Measurements from ENCODE around the gene TTC29.

GRCh38 chr4:146930673-146931072 lies 15.0 kb downstream of the TTC29 start:
- TF ChIP-seq ETV6 (CRISPR knock-in tag; IDR thresholded peaks at IDR 0.05) = no peak
- no peak for TF ChIP-seq ZNF317 (CRISPR knock-in tag; IDR thresholded peaks at IDR 0.05; ENCODE audit: borderline replicate concordance, low read depth)
- no peak for TF ChIP-seq EMX1 (CRISPR knock-in tag; IDR thresholded peaks at IDR 0.05)
- TF ChIP-seq MAX (CRISPR knock-in tag; IDR thresholded peaks at IDR 0.05) = no peak
- TF ChIP-seq CTCF (IDR thresholded peaks at IDR 0.05) = no peak
- no peak for TF ChIP-seq ZNF423 (CRISPR knock-in tag; IDR thresholded peaks at IDR 0.05)
- no peak for TF ChIP-seq GABPB1 (CRISPR knock-in tag; IDR thresholded peaks at IDR 0.05)
- no peak for TF ChIP-seq TEAD4 (CRISPR knock-in tag; IDR thresholded peaks at IDR 0.05)
- TF ChIP-seq, protein P1, sequence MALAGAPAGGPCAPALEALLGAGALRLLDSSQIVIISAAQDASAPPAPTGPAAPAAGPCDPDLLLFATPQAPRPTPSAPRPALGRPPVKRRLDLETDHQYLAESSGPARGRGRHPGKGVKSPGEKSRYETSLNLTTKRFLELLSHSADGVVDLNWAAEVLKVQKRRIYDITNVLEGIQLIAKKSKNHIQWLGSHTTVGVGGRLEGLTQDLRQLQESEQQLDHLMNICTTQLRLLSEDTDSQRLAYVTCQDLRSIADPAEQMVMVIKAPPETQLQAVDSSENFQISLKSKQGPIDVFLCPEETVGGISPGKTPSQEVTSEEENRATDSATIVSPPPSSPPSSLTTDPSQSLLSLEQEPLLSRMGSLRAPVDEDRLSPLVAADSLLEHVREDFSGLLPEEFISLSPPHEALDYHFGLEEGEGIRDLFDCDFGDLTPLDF (CRISPR knock-in tag; IDR thresholded peaks at IDR 0.05) = no peak
- no peak for TF ChIP-seq ELF4 (CRISPR knock-in tag; IDR thresholded peaks at IDR 0.05; ENCODE audit: low read depth)
- no peak for TF ChIP-seq SMAD4 (CRISPR knock-in tag; IDR thresholded peaks at IDR 0.05)
- TF ChIP-seq NR1H2 (CRISPR knock-in tag; IDR thresholded peaks at IDR 0.05) = no peak
